Measurements from ENCODE around the gene CDK5.

The CDK5 gene

DNA sequence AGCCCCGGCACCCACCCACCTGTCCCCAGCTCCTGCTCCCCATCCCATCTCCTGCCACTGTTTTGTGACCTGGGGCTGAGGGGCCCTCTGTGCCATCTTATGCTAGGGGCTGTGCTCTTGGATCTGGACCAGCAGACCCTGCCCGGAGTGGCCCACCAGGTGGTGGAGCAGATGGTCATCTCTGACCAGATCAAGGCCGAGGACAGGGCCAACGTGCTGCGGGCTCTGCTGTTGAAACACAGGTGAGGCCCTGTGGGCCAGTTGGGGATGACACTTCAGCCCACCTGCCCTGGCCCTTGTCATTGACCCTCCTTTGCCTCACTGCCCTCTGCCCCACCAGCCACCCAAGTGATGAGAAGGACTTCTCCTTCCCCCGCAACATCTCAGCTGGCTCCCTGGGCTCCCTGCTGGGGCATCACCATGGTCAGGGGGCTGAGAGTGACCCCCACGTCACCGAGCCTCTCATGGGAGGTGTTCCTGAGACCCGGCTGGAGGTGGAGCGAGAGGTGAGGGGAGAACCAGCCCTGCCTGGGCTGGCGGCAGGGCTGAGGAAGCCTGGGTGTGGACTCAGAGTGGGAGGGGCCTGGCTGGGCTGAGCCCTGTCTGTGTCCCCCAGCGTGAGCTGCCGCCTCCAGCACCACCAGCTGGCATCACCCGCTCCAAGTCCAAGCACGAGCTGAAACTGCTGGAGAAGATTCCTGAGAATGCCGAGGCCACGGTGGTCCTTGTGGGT, 12.3 kb upstream of the CDK5 start:
- Histone ChIP-seq H3K36me3 (peaks cover 94% of the 10 kb centered on the region), H3K9me3 (no peaks in the 10 kb centered on the region)
- no peak for DNase-seq

DNA sequence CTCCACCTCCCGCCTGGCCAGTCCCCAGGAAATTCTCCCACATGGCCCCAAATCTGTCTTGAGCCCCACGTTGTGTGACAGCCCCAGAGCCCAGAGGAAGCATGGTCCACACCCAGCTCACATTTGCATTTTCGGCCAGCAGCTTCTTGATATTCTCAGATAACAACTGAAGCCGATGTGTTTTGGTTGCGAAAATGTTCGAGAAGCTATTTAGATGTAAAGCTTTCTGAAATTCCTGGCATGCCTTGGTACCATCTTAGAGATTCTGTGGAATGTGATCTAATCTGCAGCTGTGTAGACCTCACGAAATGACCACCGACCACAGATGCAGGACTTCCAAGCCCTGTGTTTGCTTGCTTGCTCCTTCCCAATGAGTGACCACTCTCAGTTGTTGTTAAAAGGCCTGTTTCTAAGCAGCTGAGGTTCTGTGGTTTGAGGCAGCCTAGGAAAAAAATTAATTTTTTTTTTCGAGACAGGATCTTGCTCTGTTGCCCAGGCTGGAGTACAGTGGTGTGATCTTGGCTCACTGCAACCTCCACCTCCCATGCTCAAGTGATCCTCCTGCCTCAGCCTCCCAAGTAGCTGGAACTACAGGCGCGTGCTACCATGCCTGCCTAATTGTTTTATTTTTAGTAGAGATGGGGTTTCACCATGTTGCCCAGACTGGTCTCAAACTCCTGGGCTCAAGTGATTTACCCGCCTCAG, 10.5 kb upstream of the CDK5 start:
- no peaks in the 10 kb centered on the region for H3K27me3 ChIP-seq
- no peak overlapping the region for H3K4me3 ChIP-seq (ENCODE audit: low read depth, low read length)
- H3K4me1 ChIP-seq: peaks cover 3% of the 10 kb centered on the region; the same call in 1 of the 2 replicates
- H3K9me3 ChIP-seq: no peaks in the 10 kb centered on the region
- TF ChIP-seq, protein P1, sequence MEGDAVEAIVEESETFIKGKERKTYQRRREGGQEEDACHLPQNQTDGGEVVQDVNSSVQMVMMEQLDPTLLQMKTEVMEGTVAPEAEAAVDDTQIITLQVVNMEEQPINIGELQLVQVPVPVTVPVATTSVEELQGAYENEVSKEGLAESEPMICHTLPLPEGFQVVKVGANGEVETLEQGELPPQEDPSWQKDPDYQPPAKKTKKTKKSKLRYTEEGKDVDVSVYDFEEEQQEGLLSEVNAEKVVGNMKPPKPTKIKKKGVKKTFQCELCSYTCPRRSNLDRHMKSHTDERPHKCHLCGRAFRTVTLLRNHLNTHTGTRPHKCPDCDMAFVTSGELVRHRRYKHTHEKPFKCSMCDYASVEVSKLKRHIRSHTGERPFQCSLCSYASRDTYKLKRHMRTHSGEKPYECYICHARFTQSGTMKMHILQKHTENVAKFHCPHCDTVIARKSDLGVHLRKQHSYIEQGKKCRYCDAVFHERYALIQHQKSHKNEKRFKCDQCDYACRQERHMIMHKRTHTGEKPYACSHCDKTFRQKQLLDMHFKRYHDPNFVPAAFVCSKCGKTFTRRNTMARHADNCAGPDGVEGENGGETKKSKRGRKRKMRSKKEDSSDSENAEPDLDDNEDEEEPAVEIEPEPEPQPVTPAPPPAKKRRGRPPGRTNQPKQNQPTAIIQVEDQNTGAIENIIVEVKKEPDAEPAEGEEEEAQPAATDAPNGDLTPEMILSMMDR (IDR thresholded peaks at IDR 0.05; ENCODE audit: low read depth, low read length): no peak
- no peak for DNase-seq
- H3K36me3 ChIP-seq: peaks cover 90% of the 10 kb centered on the region

More for the DNA sequence above, 12.3 kb upstream of the CDK5 start:
- Histone ChIP-seq H3K27me3 (no peaks in the 10 kb centered on the region), H3K4me1 (no peaks in the 10 kb centered on the region), H3K4me3 (ENCODE audit: low read depth, low read length) (no peak overlapping the region)
- TF ChIP-seq, protein P1 (IDR thresholded peaks at IDR 0.05; ENCODE audit: low read depth, low read length): no peak

DNA sequence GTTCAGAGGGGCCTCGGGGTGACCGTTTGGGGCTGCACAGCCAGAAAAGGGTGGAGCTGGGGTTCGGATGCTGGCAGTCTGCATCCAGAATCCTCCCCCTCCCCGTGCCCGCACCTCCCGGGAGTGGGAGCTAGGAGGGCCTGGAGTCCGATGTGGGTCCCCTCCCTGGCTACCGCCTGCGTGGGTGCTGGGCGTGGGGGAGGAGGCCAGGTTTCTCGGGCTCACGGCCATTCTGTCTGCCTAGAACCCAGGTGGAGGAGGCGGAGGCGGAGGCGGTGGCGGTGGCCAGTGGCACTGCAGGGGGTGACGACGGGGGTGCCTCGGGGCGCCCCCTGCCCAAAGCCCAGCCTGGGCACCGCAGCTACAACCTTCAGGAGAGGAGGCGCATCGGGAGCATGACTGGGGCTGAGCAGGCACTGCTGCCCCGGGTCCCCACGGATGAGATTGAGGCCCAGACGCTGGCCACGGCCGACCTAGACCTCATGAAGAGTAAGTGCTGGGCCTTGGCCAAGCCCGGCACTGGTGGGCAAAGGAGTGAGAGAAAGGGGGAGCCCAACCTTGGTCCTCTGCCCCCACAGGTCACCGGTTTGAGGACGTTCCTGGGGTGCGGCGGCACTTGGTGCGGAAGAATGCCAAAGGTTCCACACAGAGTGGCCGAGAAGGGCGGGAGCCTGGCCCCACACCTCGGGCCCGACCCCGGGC, 8.7 kb upstream of the CDK5 start:
- no peaks in the 10 kb centered on the region for H3K27me3 ChIP-seq
- no peaks in the 10 kb centered on the region for H3K9me3 ChIP-seq
- TF ChIP-seq, protein P1 (IDR thresholded peaks at IDR 0.05; ENCODE audit: low read depth, low read length): no peak
- no peak for DNase-seq
- H3K36me3 ChIP-seq: peaks cover 77% of the 10 kb centered on the region
- H3K4me3 ChIP-seq (ENCODE audit: low read depth, low read length): no peak overlapping the region
- H3K4me1 ChIP-seq: peaks cover 10% of the 10 kb centered on the region

DNA sequence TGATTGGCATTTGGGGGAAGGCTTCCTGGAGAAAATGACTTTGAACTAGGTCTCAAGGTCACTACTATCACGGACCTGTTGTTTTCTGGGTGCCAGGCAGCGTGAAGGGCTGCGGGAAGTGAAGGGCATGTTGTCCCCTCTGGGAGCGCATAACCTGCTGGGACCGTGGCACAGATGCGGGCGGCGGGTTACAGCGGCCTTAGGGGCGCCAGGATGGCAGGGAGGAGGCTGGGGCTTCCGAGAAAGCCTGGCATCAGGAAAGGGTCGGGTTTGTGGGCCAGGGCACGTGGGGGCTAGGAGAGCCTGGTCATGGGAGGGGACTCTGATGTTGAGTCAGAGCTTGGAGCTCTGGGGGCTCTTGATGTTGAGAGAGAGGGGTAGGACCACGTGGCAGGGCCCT, 7.8 kb upstream of the CDK5 start:
- no peak for DNase-seq
- TF ChIP-seq, protein P1 (IDR thresholded peaks at IDR 0.05; ENCODE audit: low read depth, low read length): no peak
- no peaks in the 10 kb centered on the region for H3K27me3 ChIP-seq
- peaks cover 11% of the 10 kb centered on the region for H3K4me1 ChIP-seq
- peaks cover 68% of the 10 kb centered on the region for H3K36me3 ChIP-seq
- no peak overlapping the region for H3K4me3 ChIP-seq (ENCODE audit: low read depth, low read length)
- no peaks in the 10 kb centered on the region for H3K9me3 ChIP-seq

DNA sequence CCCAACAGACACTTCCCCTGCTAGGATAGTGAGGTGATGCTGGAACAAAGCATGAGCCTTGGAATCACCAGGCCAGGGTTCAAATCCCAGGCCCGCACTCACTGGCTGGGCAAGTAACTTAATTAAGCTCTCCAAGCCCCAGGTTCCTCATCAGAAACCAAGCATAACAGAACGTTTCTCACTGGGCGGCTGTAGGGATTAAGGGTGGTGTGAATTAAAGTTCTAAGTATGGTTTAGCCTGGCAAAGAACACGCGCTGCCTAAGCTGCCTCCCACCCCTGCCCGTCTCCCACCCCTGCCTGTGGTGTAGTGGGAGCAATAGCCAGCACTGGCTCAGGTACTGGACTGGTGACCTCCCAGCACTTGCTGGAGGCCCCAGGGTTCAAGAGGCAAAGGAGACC, 7.3 kb upstream of the CDK5 start:
- TF ChIP-seq, protein P1 (IDR thresholded peaks at IDR 0.05; ENCODE audit: low read depth, low read length): no peak
- no peaks in the 10 kb centered on the region for H3K27me3 ChIP-seq
- peaks cover 11% of the 10 kb centered on the region for H3K4me1 ChIP-seq
- H3K4me3 ChIP-seq (ENCODE audit: low read depth, low read length): no peak overlapping the region
- peaks cover 63% of the 10 kb centered on the region for H3K36me3 ChIP-seq
- no peaks in the 10 kb centered on the region for H3K9me3 ChIP-seq
- no peak for DNase-seq
